ENCODE results near the gene SLC66A2.
"Not testable (repeated sequence)": the region's sequence is repeated elsewhere in the genome, so short reads cannot be mapped to it uniquely, and the experiment has no call there.

Gene SLC66A2

DNA sequence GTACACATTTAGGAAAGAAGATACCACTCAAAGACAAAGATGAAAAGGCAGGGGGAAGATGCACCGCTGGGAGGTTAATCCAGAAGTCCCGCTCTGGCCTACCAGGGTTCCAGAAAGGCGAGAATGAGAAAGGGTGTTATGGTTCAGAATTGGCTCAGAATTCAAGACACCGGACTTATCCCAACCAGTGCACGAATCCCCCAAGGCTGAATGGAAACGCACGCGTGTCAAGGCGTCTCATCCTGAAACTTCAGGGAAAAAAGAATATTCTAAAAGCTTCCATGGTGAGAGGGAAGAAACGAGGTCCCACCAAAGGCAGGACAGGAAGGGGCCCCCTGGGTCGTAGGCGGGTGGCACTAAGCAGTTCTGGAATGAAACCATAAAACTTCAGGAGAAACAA is 71.9 kb downstream of the SLC66A2 start:
- no peak for DNase-seq (ENCODE audit: low read depth)

DNA sequence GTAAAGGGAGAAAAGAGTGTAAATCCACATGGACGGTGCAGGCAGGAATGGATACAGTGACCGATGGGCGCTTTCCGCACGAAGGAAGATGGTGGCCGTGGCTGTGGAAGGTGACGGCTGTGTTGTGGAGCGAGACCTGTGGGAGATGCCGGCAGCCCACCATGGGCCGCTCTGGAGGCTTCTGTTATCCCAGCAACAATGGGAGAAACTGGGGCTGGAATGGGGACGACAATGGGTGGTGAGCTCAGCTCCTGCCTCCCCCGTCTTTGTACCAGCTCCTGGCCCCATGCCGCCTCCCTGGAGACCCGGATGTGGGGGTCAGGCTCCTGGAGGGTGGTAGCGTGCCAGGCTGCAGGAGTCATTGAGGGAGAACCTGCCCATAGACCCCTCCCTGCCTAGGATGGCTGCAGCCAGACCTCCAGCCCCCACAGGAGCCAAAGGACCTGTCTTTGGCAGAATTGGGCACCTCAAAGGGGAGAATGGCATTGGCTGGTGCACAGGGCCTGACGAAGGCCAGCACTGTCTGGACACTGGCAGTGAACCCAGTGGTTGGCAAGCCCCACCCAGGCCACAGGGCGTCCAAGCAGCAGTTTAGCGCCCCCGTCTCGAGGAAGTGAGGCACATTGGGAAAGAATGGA is 72.6 kb downstream of the SLC66A2 start:
- DNase-seq (ENCODE audit: low read depth) = no peak

DNA sequence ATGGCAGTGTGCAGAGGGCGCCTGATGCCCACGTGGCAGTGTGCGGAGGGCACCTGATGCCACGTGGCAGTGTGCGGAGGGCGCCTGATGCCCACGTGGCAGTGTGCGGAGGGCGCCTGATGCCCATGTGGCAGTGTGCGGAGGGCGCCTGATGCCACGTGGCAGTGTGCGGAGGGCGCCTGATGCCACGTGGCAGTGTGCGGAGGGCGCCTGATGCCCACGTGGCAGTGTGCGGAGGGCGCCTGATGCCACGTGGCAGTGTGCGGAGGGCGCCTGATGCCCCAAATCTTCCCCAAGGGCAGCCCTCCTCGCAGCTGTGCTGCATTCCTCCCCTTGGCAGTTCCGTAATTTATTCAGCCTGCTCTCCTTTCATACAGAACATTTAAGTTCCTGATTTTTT is 73.2 kb downstream of the SLC66A2 start:
- DNase-seq (ENCODE audit: low read depth) = not testable (repeated sequence)

DNA sequence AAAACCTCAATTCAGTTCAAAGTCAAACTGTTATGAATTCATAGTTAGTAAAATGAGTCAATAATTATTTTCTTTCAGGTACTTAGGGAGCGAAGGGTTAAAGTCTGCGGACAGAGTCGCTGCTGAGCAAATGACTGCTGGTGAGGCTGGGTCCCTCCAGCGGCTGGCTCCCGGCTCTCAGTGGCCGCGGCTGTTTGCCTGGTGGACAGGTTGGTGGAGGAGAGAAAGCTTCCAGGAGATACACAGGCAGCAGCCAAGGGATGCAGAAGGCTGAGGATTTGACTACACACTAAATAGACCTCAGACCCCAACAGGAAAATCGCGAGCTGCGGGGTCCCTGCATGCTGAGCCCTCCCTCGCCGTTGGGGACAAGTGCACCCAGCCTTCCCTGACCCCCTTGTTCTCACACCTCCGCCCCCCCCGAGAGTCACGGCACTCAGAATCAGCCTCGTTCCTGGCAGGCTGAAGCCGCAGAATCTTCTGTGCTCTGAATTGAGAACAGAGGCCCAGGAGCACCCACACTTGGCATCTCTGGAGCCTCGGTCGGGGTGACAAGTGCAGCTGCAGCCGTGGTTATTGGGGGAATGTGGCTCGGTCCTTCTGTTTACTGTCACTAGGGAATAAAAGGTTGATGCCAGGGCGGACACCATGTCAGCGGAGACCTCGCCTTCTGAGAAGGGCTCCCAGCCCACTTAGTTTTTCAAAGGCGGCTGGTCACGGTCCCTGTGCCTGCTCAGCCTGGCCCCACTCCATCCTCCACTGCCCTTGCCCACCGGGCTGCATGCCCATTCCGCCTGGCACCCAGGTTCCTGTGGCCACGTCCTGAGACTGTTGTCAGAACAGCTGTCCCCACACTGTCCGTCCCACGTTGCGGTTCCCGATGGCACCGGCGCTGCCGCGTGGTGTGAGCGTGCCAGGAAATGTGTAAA is 74.0 kb downstream of the SLC66A2 start:
- DNase-seq (ENCODE audit: low read depth) = no peak

DNA sequence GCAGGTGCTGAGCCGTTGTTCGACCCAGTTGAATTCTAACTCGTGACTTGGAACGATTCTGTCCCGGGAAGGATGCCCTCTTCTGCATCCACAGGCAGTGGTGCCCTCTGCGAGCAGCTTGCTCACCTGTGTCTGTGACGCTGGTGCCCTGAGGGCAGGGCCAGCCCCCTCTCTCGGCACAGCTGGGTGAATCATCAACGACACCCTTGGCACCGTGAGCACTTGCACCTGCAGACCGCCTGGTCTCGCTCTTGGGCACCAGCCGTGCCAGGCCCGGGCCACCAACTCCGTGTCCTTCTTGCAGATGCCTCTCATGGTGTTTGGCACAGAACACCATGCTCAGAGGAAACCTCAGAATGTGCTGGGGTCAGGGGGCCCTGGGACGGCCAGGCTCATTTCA is 75.0 kb downstream of the SLC66A2 start:
- no peak for DNase-seq (ENCODE audit: low read depth)

DNA sequence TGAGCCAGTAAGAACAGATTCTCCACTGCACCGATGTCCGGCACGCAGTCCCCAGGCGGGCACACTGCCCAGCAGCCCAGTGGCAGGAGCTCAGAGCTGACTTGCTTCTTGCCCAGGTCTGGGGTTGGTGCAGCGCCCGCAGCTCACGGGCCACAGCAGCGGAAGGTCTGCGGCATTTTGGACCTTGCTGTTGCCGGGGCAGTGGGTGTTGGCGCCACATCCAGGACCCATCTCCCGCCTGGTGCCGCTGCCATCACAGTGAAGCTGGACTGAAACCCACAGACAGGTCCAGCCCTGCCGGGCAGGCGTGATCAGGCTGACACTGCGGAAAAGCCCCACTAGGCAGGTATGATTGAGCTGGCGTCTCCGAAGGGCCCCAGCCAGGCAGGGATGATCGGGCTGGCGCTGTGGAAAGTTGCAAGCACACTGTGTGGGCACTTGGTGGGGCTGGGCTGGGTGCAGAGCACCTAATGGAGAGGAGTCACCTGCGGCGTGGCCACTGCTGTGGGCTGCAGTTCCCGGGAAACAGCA is 75.5 kb downstream of the SLC66A2 start:
- DNase-seq (ENCODE audit: low read depth) = no peak

DNA sequence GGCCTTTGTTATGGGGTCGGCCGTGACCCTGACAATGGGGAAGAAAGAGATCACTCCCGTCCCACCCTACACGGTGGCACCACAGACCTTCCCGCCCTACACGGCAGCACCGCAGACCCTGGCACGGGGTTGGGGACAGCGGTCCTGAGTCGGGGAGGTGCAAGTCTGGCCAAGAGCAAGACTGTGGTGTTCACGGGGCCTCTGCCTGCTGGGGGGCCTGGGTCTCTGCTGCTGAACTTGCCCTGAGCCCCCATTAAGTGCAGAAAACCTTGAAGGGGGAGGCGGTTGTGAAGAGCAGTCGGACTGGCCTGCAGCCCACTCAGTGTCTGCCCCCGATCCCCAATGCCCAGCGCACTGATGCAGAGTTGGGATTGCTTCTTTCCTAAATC is 75.9 kb downstream of the SLC66A2 start:
- DNase-seq (ENCODE audit: low read depth) = no peak

DNA sequence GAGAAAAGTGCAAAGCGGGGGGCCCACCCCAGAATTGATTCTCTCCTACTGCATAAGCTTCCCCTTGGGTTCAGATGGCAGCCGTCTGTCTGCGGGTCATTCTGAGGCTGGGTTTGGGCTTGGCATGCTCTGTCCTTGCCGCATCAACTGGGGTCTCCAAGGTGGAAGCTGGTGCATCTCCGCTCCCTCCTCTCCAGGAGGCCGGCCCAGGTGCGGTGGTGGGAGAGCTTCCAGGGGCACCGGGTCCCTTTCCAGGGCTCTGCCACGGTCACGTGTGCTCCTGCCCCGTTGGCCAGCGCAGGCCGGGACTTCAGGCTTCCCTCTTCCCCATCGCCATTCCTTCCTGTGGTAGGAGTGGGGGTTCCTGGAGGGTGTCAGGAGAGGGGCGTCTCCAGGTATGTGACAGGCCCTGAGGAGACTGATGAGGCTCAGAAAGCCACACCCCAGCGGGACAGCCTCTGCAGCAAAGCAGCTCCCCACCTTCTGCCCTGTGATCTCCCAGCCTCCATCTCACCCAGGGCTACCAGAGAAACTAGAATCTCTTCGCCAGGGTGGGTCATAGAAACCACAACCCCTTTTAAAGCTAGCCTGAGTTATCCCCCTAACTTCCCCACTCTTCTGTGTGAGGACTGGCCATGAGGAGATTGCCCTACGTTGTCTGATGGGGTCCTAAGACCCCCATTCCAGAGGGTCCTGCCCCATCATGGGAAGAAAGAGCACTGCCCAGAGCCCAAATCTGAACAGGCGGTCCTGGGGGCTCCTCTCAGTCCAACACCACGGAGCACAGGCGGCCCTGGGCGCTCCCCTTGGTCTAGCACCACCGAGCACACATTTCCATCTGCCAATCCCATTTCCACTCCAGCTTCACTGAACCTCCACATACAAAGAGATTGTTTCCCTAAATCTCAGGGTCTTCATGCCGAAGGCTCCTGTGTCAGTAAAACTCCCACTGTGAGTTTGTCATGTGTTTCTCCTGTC is 76.6 kb downstream of the SLC66A2 start:
- no peak for DNase-seq (ENCODE audit: low read depth)

DNA sequence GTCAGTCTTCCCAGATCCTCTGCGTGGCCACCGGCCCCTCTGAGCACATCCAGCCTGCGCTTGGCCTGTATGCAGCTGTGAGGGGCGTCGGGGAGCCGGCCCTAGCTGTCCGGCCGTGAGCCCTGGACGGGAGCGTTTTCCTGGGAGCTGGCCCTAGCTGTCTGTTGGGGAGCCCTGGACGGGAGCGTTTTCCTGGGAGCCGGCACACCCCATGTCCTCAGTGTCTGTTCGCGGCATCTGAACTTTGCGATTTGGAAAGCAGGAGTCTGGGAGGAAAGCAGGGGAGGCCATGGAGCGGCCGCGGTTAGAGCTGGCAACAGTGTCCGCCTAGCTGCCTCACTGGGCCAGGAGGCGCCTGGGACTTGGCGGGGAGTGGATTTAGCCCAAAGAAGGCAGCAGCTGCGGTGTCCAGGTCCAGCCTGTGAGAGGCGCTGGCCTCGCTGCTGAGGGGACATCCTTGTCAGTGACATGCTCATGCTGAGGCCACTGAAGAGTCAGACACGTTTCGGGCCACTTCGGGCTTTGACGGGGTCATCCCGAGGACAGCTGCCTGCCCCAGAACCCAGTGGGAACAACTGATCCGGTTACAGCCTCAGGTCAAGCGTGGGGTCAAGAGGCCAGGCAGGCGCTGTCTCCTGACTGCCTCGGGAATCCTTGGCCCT is 77.9 kb downstream of the SLC66A2 start:
- DNase-seq (ENCODE audit: low read depth) = no peak

DNA sequence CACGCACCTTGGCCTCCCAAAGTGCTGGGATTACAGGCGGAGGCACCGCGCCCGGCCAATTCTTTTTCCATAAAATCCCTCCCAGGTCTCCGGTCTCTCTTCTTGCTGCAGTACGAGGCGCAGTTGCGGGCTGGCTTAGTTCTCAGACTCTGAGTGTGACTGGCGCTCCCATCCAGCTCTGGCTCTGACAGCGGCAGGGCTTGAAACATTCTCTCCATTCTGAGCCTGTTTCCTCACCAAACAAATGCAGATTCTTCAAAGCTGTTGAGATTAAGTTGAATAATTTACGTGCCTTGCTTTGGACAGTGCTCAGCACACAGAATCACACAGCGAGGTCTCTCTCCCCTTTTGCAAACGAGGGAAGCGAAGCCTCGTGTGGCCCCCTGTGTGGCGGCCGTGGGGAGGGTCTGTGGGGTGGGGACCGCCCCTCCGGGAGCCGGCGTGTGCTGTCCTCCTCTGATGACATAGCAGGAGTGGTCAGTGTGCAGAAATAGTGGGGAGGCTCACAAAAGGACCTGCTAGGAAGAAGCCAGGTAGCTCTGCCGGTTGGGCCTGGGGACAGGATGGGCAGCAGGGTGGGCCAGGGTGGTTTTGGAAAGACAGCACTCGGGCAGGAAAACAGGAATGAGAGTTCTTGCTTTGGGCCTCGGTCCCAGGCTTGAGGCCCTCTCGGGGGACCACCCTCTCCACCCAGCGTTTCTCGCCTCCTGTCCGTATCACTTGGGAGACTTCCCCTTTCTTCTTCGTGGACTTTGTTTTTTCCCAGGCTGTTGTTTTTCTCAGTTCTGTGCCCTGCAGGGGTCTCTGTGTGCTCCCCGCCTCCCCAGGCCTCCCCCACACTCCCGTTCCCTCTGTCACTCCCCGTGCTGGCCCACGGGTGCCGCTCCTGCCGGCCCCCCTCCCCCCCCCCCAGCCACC is 78.7 kb downstream of the SLC66A2 start:
- no peak for DNase-seq (ENCODE audit: low read depth)

DNA sequence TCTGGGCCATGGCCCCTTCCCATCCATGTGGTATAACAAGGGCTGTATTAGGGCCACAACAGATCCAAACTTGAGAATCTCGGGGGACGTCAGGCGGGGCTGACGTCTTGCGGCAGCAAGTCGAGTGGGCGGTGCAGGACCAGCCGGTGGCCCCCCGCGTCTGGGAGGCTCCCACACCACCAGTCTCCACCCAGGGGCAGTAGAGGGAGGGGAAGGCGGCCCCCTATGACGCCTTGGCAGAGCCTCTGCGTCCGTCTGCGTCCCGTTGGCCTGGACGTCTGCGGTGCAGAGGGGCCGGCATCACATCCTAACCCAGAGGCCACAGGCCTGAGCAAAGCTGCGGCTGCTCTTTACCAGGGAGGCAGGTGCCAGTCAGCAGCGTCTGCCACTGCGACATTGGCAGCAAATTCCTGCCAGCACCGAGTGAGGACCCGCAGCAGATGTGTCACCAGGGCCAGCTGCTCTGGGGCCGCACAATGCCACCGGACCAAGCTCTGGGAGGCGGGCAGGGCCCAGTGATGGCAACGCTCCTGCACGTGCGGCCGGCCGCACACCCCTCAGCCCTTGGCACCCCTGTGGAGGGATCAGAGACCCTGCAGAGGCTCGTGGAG is 79.9 kb downstream of the SLC66A2 start:
- no peak for DNase-seq (ENCODE audit: low read depth)

DNA sequence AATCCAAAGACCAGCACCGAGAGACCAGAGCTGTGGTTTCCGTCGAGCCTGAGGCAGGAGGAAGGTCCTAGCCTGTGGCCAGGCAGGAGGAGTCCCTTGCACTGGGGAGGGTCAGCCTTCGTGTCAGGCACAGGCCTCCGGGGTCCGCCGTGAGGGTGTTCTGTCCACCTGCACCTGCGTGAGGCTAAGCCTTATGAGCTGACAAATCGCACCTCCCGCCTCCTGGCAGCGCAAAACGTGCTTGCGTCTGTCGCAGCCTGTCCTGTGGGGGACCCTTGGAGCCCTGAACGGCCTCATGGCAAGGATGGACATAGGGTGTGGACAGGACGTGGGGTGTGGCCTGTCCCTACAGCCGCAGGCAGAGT is 80.4 kb downstream of the SLC66A2 start:
- no peak for DNase-seq (ENCODE audit: low read depth)

DNA sequence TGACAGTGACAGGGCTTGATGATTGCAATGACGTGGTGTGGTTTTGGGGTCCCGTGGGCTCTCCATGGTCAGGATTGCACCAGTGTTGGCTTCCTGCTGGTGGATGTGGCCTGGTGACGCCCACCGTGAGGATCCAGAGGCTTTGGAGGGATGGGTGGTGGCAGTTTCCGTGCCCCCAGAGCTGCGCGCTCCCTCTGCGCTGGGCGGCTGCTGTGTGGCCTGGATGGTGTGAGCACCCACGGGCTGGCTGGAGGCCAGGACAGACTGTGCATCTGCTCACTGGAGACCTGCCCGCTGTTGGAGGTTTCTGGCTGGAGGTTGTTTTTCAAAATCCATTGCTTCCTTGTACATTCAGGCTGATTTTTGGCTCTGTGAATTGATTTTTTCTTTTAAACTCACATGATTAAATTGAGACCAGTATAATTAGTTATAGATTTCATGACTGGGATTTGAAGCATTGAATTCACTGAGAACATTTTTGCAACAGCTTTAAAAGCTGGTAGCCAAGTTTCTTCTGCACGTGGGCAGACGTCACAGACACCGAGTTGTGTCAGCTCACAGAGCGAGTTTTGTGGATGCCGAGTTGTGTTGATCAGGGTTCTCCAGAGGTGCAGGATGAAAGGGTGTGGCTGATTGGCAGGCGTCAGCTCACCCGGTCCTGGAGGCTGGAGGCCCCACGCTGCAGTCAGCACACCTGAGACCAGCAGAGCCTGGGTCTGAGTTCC is 81.0 kb downstream of the SLC66A2 start:
- DNase-seq (ENCODE audit: low read depth) = no peak

DNA sequence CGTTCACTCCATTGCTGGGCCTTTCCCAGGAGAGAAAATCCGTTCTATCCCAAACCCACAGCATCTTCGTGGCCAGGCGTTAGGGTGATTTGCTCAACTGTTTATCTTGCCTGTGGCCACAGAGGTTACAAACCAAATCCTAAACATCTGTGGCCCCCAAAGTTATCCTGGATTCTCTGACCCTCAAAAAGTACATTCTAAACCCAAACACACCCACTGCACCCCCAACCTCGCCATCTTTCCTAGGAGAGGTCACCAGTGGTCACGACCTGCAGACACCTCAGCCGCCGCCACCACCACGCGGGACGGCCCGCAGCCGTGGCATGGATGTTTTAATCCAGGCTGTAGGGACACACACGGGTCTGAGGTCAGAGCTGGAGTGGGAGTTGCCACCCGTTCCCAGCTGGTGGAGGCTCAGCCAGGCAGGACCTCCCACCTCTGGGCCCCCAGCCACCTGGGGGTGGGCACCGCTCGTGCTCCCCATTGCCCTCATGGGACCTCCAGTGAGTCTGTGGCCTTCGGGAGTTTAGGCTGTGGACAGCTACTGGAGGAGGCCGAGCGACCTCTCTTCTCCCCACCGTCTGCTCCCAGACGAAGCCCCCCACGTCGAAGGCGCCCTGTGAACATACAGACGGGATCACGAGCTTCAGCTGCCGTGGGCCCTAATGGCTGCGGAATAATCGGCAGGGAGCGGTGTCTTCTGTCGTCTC is 81.7 kb downstream of the SLC66A2 start:
- DNase-seq (ENCODE audit: low read depth) = no peak

DNA sequence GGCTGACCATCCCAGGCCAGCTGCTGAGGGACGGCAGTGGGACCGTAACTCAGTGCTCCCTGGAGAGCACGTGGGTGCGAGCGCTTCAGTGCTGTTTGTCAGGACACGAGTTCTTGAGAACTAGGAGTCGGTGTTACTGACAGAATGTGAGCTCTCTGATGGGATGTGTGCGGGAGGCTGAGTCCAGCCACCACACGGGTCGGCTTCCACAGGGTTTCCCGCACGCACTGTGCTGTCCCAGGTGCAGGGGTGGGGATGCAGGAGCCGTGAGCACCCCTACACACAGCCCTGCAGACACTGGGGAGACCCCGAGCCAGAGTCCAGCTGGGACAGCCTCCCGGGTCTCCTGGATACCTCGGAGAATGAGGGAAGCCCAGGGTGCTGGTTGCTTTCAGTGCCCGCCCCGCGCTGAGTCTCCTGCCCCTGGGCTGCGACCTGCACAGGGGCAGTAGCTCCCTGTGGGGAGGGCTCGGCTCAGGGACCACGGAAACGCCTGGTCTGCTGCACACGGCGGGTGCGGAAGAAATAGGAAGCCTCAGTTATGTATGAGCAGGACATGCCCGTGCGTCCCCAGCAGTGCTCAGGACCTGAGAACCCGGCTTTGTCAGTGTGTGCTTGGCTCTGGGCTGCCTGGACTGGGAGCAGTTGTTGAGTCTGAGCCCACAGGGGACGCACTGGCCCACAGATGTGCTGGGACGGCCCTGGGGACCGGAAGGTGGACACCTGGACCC is 82.5 kb downstream of the SLC66A2 start:
- no peak for DNase-seq (ENCODE audit: low read depth)

DNA sequence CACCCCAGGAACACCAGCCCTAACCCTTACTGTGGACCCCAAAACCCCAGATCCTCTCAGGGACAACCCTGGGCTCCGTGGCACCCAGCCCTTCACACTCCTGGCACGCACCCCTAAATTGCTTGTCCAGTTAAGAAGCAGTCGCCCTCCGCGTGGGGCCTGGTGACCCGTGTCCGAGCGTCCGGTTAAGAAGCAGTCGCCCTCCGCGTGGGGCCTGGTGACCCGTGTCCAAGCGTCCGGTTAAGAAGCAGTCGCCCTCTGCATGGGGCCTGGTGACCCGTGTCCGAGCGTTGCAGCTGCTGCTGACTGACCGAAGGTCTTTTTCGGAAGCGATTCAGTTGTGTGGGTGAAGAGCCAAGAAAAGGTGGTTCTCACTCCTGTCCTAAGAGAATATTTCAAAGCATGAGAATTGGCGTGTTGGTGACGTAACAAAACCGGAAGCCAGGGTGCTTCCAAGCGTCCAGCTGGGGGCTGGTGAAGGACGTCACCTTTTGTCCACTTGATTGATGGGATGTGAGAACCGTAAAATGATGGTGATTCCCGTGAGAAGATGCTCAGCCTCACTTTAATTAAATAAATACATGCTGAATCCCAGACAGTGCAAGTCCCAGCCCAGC is 83.2 kb downstream of the SLC66A2 start:
- DNase-seq (ENCODE audit: low read depth) = no peak

DNA sequence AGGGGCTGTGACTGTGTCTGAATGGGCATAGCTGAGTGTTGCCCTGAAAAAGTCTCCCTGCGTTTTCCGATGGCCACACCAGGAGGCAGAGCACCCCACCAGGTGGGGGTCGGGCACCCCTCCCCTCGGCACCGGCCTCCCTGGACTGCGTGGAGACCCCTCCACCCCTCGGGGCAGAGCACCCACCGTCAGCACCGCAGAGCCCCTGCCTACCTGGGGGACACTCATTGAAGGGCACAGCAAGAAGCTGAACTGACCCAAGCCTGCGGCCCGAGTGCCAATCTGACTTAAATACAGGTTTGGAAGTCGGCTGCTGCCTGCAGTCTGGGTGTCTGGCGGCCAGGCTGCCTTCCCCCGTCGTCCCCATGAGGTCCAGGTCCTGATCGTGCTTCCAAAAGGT is 83.8 kb downstream of the SLC66A2 start:
- DNase-seq (ENCODE audit: low read depth) = no peak

Measured in fibroblast of the conjunctiva (primary cell).